Stimulated activated naive CD8-positive, alpha-beta T cell treated with anti-CD3 and anti-CD28 coated beads, Interleukin-15, amount 100 ng/mL, for 72 hours (primary cell): ENCODE measurements around the gene CMTM4.
"Not testable (repeated sequence)": the region's sequence is repeated elsewhere in the genome, so short reads cannot be mapped to it uniquely, and the experiment has no call there.

Experiments
- ATAC-seq: fragments of 150-1000 bp; cut with Tn5 transposase; 2 replicates; pipeline ENCODE4 v1.10.0; 2021; ENCODE audit warnings: mild to moderate bottlenecking, moderate library complexity
- DNase-seq, 2 donors: peaks; one replicate each; pipeline ENCODE4 v3.0.0; 2021 to 2022
- H3K27ac Mint-ChIP-seq, 2 donors: one replicate each; pipeline ENCODE4 v1.8.0; 2022; ENCODE audit warnings: mild to moderate bottlenecking in 2 of 2, mixed read lengths in 2 of 2, moderate library complexity in 2 of 2
- H3K27me3 Mint-ChIP-seq: one replicate; pipeline ENCODE4 v1.8.0; 2022; ENCODE audit warnings: mixed read lengths
- H3K4me1 Mint-ChIP-seq: one replicate; pipeline ENCODE4 v1.8.0; 2022; ENCODE audit warnings: mild to moderate bottlenecking, mixed read lengths
- H3K4me3 Mint-ChIP-seq, 2 donors: one replicate each; pipeline ENCODE4 v1.8.0; 2022; ENCODE audit warnings: mild to moderate bottlenecking in 2 of 2, mixed read lengths in 2 of 2, moderate library complexity in 1 of 2
- H3K9me3 Mint-ChIP-seq, 2 donors: one replicate each; pipeline ENCODE4 v1.8.0; 2022; ENCODE audit warnings: mixed read lengths in 2 of 2

The CMTM4 gene

GRCh38 chr16:66568355-66568754 is 128.2 kb downstream of the CMTM4 start:
- Mint-ChIP-seq H3K27me3 (no peaks in the 10 kb centered on the region), H3K4me3 (no peak overlapping the region), H3K9me3 (no peaks in the 10 kb centered on the region), H3K27ac (no peak overlapping the region), H3K4me1 (peaks cover 28% of the 10 kb centered on the region)
- DNase-seq (no peak), ATAC-seq (no peak)

GRCh38 chr16:66567270-66567669 is 129.3 kb downstream of the CMTM4 start:
- not testable (repeated sequence) for H3K27me3 Mint-ChIP-seq, ATAC-seq, DNase-seq, H3K4me3 Mint-ChIP-seq, H3K9me3 Mint-ChIP-seq
- Mint-ChIP-seq H3K4me1 (peaks cover 36% of the 10 kb centered on the region), H3K27ac (peak overlapping the region; percentile 21 to 69)

GRCh38 chr16:66566051-66566901 is 130.3 kb downstream of the CMTM4 start, which contains the start of gene CMTM1:
Gene CMTM1 (plus strand): TSS chr16:66566439. CDS start chr16:66566514, 75 bp downstream.
- H3K27me3 Mint-ChIP-seq, result no peaks in the 10 kb centered on the region
- no peak within 1 kb of the TSS for H3K4me3 Mint-ChIP-seq
- H3K27ac Mint-ChIP-seq, result no peak within 1 kb of the TSS
- no peaks in the 10 kb centered on the region for H3K9me3 Mint-ChIP-seq
- H3K4me1 Mint-ChIP-seq, result peaks cover 42% of the 10 kb centered on the region
- ATAC-seq (no peak), DNase-seq (no peak)
